ENCODE measurements around the gene ZFHX3. TPM values are rescaled to one million over a fixed set of nuclear protein-coding genes. Genes with fewer than 3 reads are reported as not detected.

ZFHX3 gene
- total and polyA plus RNA-seq, 9 of the 15 experiments (the other 6 are each of a cell fraction or from before 2014, with no cell fraction given), result 0.01 to 0.23 (median 0.06) TPM; not detected in 4

GRCh38 chr16:73053038-73053363 lies 5.1 kb upstream of the ZFHX3 start:
- no peak overlapping the region for H3K9ac ChIP-seq (ENCODE audit: insufficient read depth in 1 of 2, low read depth in 2 of 2, low read length in 2 of 2)
- WGBS (ENCODE audit: insufficient coverage, low coverage, missing lambda C conversion rate), result 2% methylated on average over 4 of the region's 4 CpGs
- no peak for ATAC-seq
- H3K9me1 ChIP-seq (ENCODE audit: control insufficient read depth, insufficient read depth, low read length), result no peaks in the 10 kb centered on the region
- ChIA-PET CTCF (ENCODE audit: low intra/inter-chr PET ratio) (no interaction called here), POLR2A (interaction anchor here (0.6 kb wide), 1 partner anchor 114 kb away, joined by 3 read pairs; no protein-coding TSS in a partner anchor)
- H2AFZ ChIP-seq (ENCODE audit: low read depth, low read length), result no peak overlapping the region
- DNase-seq (ENCODE audit: extremely low read depth in 1 of 4, low spot score in 3 of 4), result no peak
- no peak overlapping the region for H3K27ac ChIP-seq (ENCODE audit: extremely low read depth, low read depth, low read length)
- no peaks in the 10 kb centered on the region for H3K9me3 ChIP-seq (replicated peaks; ENCODE audit: control insufficient read depth, insufficient read depth, low read depth, low read length)
- peaks cover 0 to 5% of the 10 kb centered on the region in 2 experiments; a peak in 2 of 5 replicates for H3K4me1 ChIP-seq (replicated peaks in 1 of 2; ENCODE audit: control insufficient read depth in 2 of 2, insufficient read depth in 2 of 2, low read length in 2 of 2)
- H3K79me2 ChIP-seq (ENCODE audit: control insufficient read depth, insufficient read depth, low read length), result no peaks in the 10 kb centered on the region
- 0 out of 2 replicates have a peak, but pooled peaks cover 3% of the 10 kb centered on the region for H4K20me1 ChIP-seq (replicated peaks; ENCODE audit: control insufficient read depth, insufficient read depth, low read length)
- FAIRE-seq, result no peak
- no peak overlapping the region for H3K4me3 ChIP-seq
- no peaks in the 10 kb centered on the region for H3K36me3 ChIP-seq (ENCODE audit: control insufficient read depth, insufficient read depth, low read length)
- peaks cover 25 to 43% of the 10 kb centered on the region in 2 experiments; a peak in 4 of 5 replicates for H3K27me3 ChIP-seq (ENCODE audit: control insufficient read depth in 2 of 2, insufficient read depth in 2 of 2, low read length in 2 of 2)
- no peak overlapping the region for H3K4me2 ChIP-seq (ENCODE audit: insufficient read depth, low read length)
- BruUV-seq (replicated peaks), result no TSS peak
- intact Hi-C loops (cut with micrococcal nuclease) (no loop called here), in situ Hi-C loops (cut with MboI) (no loop called here)
- TF ChIP-seq ARID1B (IDR thresholded peaks at IDR 0.05), result no peak
- TF ChIP-seq ZZZ3 (IDR thresholded peaks at IDR 0.05), result no peak
- TF ChIP-seq, protein P1, sequence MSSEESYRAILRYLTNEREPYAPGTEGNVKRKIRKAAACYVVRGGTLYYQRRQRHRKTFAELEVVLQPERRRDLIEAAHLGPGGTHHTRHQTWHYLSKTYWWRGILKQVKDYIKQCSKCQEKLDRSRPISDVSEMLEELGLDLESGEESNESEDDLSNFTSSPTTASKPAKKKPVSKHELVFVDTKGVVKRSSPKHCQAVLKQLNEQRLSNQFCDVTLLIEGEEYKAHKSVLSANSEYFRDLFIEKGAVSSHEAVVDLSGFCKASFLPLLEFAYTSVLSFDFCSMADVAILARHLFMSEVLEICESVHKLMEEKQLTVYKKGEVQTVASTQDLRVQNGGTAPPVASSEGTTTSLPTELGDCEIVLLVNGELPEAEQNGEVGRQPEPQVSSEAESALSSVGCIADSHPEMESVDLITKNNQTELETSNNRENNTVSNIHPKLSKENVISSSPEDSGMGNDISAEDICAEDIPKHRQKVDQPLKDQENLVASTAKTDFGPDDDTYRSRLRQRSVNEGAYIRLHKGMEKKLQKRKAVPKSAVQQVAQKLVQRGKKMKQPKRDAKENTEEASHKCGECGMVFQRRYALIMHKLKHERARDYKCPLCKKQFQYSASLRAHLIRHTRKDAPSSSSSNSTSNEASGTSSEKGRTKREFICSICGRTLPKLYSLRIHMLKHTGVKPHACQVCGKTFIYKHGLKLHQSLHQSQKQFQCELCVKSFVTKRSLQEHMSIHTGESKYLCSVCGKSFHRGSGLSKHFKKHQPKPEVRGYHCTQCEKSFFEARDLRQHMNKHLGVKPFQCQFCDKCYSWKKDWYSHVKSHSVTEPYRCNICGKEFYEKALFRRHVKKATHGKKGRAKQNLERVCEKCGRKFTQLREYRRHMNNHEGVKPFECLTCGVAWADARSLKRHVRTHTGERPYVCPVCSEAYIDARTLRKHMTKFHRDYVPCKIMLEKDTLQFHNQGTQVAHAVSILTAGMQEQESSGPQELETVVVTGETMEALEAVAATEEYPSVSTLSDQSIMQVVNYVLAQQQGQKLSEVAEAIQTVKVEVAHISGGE (CRISPR knock-in tag; IDR thresholded peaks at IDR 0.05), result no peak
- TF ChIP-seq ZNF584 (CRISPR knock-in tag; IDR thresholded peaks at IDR 0.05; ENCODE audit: low read depth), result no peak
- TF ChIP-seq ZNF785 (CRISPR knock-in tag; IDR thresholded peaks at IDR 0.05), result no peak
- TF ChIP-seq ZNF133 (CRISPR knock-in tag; IDR thresholded peaks at IDR 0.05), result no peak
- no peak for TF ChIP-seq L3MBTL2 (IDR thresholded peaks at IDR 0.05)
- TF ChIP-seq, protein P2, sequence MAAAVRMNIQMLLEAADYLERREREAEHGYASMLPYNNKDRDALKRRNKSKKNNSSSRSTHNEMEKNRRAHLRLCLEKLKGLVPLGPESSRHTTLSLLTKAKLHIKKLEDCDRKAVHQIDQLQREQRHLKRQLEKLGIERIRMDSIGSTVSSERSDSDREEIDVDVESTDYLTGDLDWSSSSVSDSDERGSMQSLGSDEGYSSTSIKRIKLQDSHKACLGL (CRISPR knock-in tag; IDR thresholded peaks at IDR 0.05; ENCODE audit: borderline replicate concordance, poor library complexity, severe bottlenecking), result no peak
- TF ChIP-seq, protein P3, sequence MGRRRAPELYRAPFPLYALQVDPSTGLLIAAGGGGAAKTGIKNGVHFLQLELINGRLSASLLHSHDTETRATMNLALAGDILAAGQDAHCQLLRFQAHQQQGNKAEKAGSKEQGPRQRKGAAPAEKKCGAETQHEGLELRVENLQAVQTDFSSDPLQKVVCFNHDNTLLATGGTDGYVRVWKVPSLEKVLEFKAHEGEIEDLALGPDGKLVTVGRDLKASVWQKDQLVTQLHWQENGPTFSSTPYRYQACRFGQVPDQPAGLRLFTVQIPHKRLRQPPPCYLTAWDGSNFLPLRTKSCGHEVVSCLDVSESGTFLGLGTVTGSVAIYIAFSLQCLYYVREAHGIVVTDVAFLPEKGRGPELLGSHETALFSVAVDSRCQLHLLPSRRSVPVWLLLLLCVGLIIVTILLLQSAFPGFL (CRISPR knock-in tag; IDR thresholded peaks at IDR 0.05), result no peak
- TF ChIP-seq EWSR1 (IDR thresholded peaks at IDR 0.05; ENCODE audit: borderline replicate concordance, low read depth, partially characterized antibody), result no peak
- TF ChIP-seq HIVEP1 (CRISPR knock-in tag; IDR thresholded peaks at IDR 0.05), result no peak
- TF ChIP-seq TARDBP (IDR thresholded peaks at IDR 0.05), result no peak
- no peak for TF ChIP-seq CLOCK (CRISPR knock-in tag; IDR thresholded peaks at IDR 0.05; ENCODE audit: borderline replicate concordance)
- TF ChIP-seq SMARCE1 (IDR thresholded peaks at IDR 0.05), result no peak
- TF ChIP-seq GATAD2A (IDR thresholded peaks at IDR 0.05), result no peak
- TF ChIP-seq TAL1 (IDR thresholded peaks at IDR 0.05), result no peak
- no peak for TF ChIP-seq HCFC1 (IDR thresholded peaks at IDR 0.05; ENCODE audit: low read depth, low read length)

All from K562 (cell line).